Measurements from ENCODE around the gene RNF112.

The RNF112 gene

GRCh38 chr17:19408346-19408710 is 2.7 kb upstream of the RNF112 start:
- no peak for DNase-seq
- Mint-ChIP-seq H3K27ac (no peak overlapping the region), H3K36me3 (no peaks in the 10 kb centered on the region), H3K27me3 (peaks cover 19 to 31% of the 10 kb centered on the region in 2 donors), H3K9me3 (peaks cover 0 to 2% of the 10 kb centered on the region in 2 donors), H3K4me3 (no peak overlapping the region), H3K4me1 (no peaks in the 10 kb centered on the region)
- ATAC-seq (replicated peaks) = no peak

GRCh38 chr17:19409066-19409465 is 2.0 kb upstream of the RNF112 start:
- H3K9me3 Mint-ChIP-seq = no peaks in the 10 kb centered on the region
- ATAC-seq (replicated peaks) = no peak
- no peaks in the 10 kb centered on the region for H3K4me1 Mint-ChIP-seq
- H3K27me3 Mint-ChIP-seq = peaks cover 17 to 27% of the 10 kb centered on the region in 2 donors
- H3K4me3 Mint-ChIP-seq = no peak overlapping the region
- H3K36me3 Mint-ChIP-seq = no peaks in the 10 kb centered on the region
- no peak overlapping the region for H3K27ac Mint-ChIP-seq
- no peak for DNase-seq

GRCh38 chr17:19409509-19409908 is 1.5 kb upstream of the RNF112 start:
- H3K36me3 Mint-ChIP-seq = no peaks in the 10 kb centered on the region
- peaks cover 17 to 27% of the 10 kb centered on the region in 2 donors for H3K27me3 Mint-ChIP-seq
- H3K4me3 Mint-ChIP-seq = no peak overlapping the region
- no peak for ATAC-seq (replicated peaks)
- H3K27ac Mint-ChIP-seq = no peak overlapping the region
- no peak for DNase-seq
- no peaks in the 10 kb centered on the region for H3K9me3 Mint-ChIP-seq
- H3K4me1 Mint-ChIP-seq = no peaks in the 10 kb centered on the region

- H3K4me1 Mint-ChIP-seq = no peaks in the 10 kb centered on the region
- DNase-seq (no peak), ATAC-seq (replicated peaks) (no peak)
- no peak overlapping the region for H3K27ac Mint-ChIP-seq
- H3K36me3 Mint-ChIP-seq = no peaks in the 10 kb centered on the region
- no peak overlapping the region for H3K4me3 Mint-ChIP-seq
- no peaks in the 10 kb centered on the region for H3K9me3 Mint-ChIP-seq
- H3K27me3 Mint-ChIP-seq = peaks cover 21 to 31% of the 10 kb centered on the region in 2 donors
Observed at GRCh38 chr17:19410091-19410490, 941 bp upstream of the RNF112 start.

- Mint-ChIP-seq H3K27me3 (peaks cover 21 to 32% of the 10 kb centered on the region in 2 donors), H3K9me3 (no peaks in the 10 kb centered on the region), H3K27ac (no peak overlapping the region), H3K4me3 (no peak overlapping the region), H3K4me1 (no peaks in the 10 kb centered on the region), H3K36me3 (no peaks in the 10 kb centered on the region)
- DNase-seq = no peak
- no peak for ATAC-seq (replicated peaks)
Observed at GRCh38 chr17:19411631-19412030, 599 bp downstream of the RNF112 start.

GRCh38 chr17:19412510-19412909 is 1.5 kb downstream of the RNF112 start:
- H3K9me3 Mint-ChIP-seq = no peaks in the 10 kb centered on the region
- no peak overlapping the region for H3K27ac Mint-ChIP-seq
- no peaks in the 10 kb centered on the region for H3K36me3 Mint-ChIP-seq
- H3K4me3 Mint-ChIP-seq = no peak overlapping the region
- ATAC-seq (replicated peaks) = no peak
- H3K4me1 Mint-ChIP-seq = no peaks in the 10 kb centered on the region
- DNase-seq = no peak
- H3K27me3 Mint-ChIP-seq = peaks cover 21 to 32% of the 10 kb centered on the region in 2 donors

- Mint-ChIP-seq H3K9me3 (no peaks in the 10 kb centered on the region), H3K4me3 (no peak overlapping the region), H3K27ac (no peak overlapping the region), H3K4me1 (no peaks in the 10 kb centered on the region), H3K27me3 (peaks cover 21 to 32% of the 10 kb centered on the region in 2 donors), H3K36me3 (no peaks in the 10 kb centered on the region)
- no peak for DNase-seq
- no peak for ATAC-seq (replicated peaks)
Observed at GRCh38 chr17:19412984-19413383, 2.0 kb downstream of the RNF112 start.

GRCh38 chr17:19413761-19414160 is 2.7 kb downstream of the RNF112 start:
- Mint-ChIP-seq H3K27ac (no peak overlapping the region), H3K4me1 (no peaks in the 10 kb centered on the region), H3K4me3 (no peak overlapping the region), H3K36me3 (no peaks in the 10 kb centered on the region), H3K27me3 (peaks cover 23 to 32% of the 10 kb centered on the region in 2 donors), H3K9me3 (no peaks in the 10 kb centered on the region)
- no peak for ATAC-seq (replicated peaks)
- no peak for DNase-seq

GRCh38 chr17:19414396-19415280 is 3.6 kb downstream of the RNF112 start:
- Mint-ChIP-seq H3K27me3 (peaks cover 27 to 32% of the 10 kb centered on the region in 2 donors), H3K36me3 (no peaks in the 10 kb centered on the region), H3K27ac (no peak overlapping the region), H3K4me1 (no peaks in the 10 kb centered on the region), H3K4me3 (no peak overlapping the region), H3K9me3 (no peaks in the 10 kb centered on the region)
- no peak for ATAC-seq (replicated peaks)
- DNase-seq = no peak

- ATAC-seq (replicated peaks) (no peak), DNase-seq (no peak)
- Mint-ChIP-seq H3K27me3 (peaks cover 24 to 28% of the 10 kb centered on the region in 2 donors), H3K27ac (no peak overlapping the region), H3K36me3 (no peaks in the 10 kb centered on the region), H3K4me3 (no peak overlapping the region), H3K4me1 (no peaks in the 10 kb centered on the region), H3K9me3 (no peaks in the 10 kb centered on the region)
Observed at GRCh38 chr17:19415311-19415710, 4.3 kb downstream of the RNF112 start.

GRCh38 chr17:19415806-19416775 is 5.1 kb downstream of the RNF112 start:
- Mint-ChIP-seq H3K9me3 (no peaks in the 10 kb centered on the region), H3K27ac (peak overlapping the region; percentile 21), H3K27me3 (peaks cover 22 to 25% of the 10 kb centered on the region in 2 donors), H3K36me3 (no peaks in the 10 kb centered on the region), H3K4me1 (no peaks in the 10 kb centered on the region), H3K4me3 (no peak overlapping the region)
- ATAC-seq (replicated peaks) (no peak), DNase-seq (no peak)

GRCh38 chr17:19417611-19418010 is 6.6 kb downstream of the RNF112 start:
- Mint-ChIP-seq H3K27ac (no peak overlapping the region), H3K36me3 (no peaks in the 10 kb centered on the region), H3K4me1 (no peaks in the 10 kb centered on the region), H3K27me3 (peaks cover 12 to 21% of the 10 kb centered on the region in 2 donors), H3K4me3 (no peak overlapping the region), H3K9me3 (no peaks in the 10 kb centered on the region)
- DNase-seq (no peak), ATAC-seq (replicated peaks) (no peak)

- Mint-ChIP-seq H3K27me3 (peaks cover 6 to 16% of the 10 kb centered on the region in 2 donors), H3K36me3 (no peaks in the 10 kb centered on the region), H3K4me1 (no peaks in the 10 kb centered on the region), H3K4me3 (no peak overlapping the region), H3K9me3 (no peaks in the 10 kb centered on the region), H3K27ac (no peak overlapping the region)
- ATAC-seq (replicated peaks) (peak; percentile 69 to 88), DNase-seq (no peak)
Observed at GRCh38 chr17:19418251-19418992, 7.4 kb downstream of the RNF112 start.

- Mint-ChIP-seq H3K36me3 (no peaks in the 10 kb centered on the region), H3K27me3 (peaks cover 5 to 10% of the 10 kb centered on the region in 2 donors), H3K9me3 (no peaks in the 10 kb centered on the region)
Observed at GRCh38 chr17:19421219-19421618, 10.2 kb downstream of the RNF112 start.

More at GRCh38 chr17:19421219-19421618, 10.2 kb downstream of the RNF112 start:
- DNase-seq (no peak), ATAC-seq (replicated peaks) (no peak)
- Mint-ChIP-seq H3K27ac (no peak overlapping the region), H3K4me1 (no peaks in the 10 kb centered on the region), H3K4me3 (no peak overlapping the region)
